Measurements from ENCODE around the gene PLPP2. TPM values are rescaled to one million over a fixed set of nuclear protein-coding genes. Genes with fewer than 3 reads are reported as not detected.

PLPP2 gene
- 0.36 to 4.1 TPM (median 3.0 TPM) in 3 replicates for total RNA-seq
- long read RNA-seq, partial matches to known transcripts, result 0 of 4 reads
- long read RNA-seq, other reads (novel, unspliced or antisense), result 0 of 4 reads

- H3K27me3 Mint-ChIP-seq (ENCODE audit: low read depth), result peaks cover 18% of the 10 kb centered on the region
- no peaks in the 10 kb centered on the region for H3K36me3 Mint-ChIP-seq (ENCODE audit: low read depth)
- no peak for TF ChIP-seq CTCF (IDR thresholded peaks at IDR 0.05)
- H3K4me1 Mint-ChIP-seq (ENCODE audit: low read depth), result peaks cover 28% of the 10 kb centered on the region
- DNase-seq (ENCODE audit: low spot score), result peak; percentile 59
- no peaks in the 10 kb centered on the region for H3K9me3 Mint-ChIP-seq (ENCODE audit: low read depth)
- peak within 1 kb of the TSS; percentile 40 for H3K4me3 Mint-ChIP-seq (ENCODE audit: unreplicated experiment)
- H3K27ac Mint-ChIP-seq (ENCODE audit: unreplicated experiment), result no peak within 1 kb of the TSS
Observed at GRCh38 chr19:291006-291521, at the start of gene PLPP2. Gene PLPP2 (minus strand): TSS chr19:291403. CDS start chr19:291336, 67 bp downstream.

GRCh38 chr19:340620-341385, 49.6 kb upstream of the PLPP2 start:
- TF ChIP-seq CTCF (IDR thresholded peaks at IDR 0.05), result no peak
- peak overlapping the region; percentile 53 for H3K4me3 Mint-ChIP-seq (ENCODE audit: unreplicated experiment)
- peaks cover 13% of the 10 kb centered on the region for H3K36me3 Mint-ChIP-seq (ENCODE audit: low read depth)
- peaks cover 62% of the 10 kb centered on the region for H3K4me1 Mint-ChIP-seq (ENCODE audit: low read depth)
- no peaks in the 10 kb centered on the region for H3K9me3 Mint-ChIP-seq (ENCODE audit: low read depth)
- peak; percentile 82 for DNase-seq (ENCODE audit: low spot score)
- H3K27me3 Mint-ChIP-seq (ENCODE audit: low read depth), result no peaks in the 10 kb centered on the region
- peak overlapping the region; percentile 77 for H3K27ac Mint-ChIP-seq (ENCODE audit: unreplicated experiment)

GRCh38 chr19:339262-339887, 48.2 kb upstream of the PLPP2 start:
- Mint-ChIP-seq H3K36me3 (ENCODE audit: low read depth) (peaks cover 13% of the 10 kb centered on the region), H3K4me1 (ENCODE audit: low read depth) (peaks cover 72% of the 10 kb centered on the region), H3K27me3 (ENCODE audit: low read depth) (no peaks in the 10 kb centered on the region), H3K4me3 (ENCODE audit: unreplicated experiment) (no peak overlapping the region), H3K27ac (ENCODE audit: unreplicated experiment) (peak overlapping the region; percentile 19), H3K9me3 (ENCODE audit: low read depth) (no peaks in the 10 kb centered on the region)
- no peak for TF ChIP-seq CTCF (IDR thresholded peaks at IDR 0.05)
- no peak for DNase-seq (ENCODE audit: low spot score)

- Mint-ChIP-seq H3K4me3 (ENCODE audit: unreplicated experiment) (no peak overlapping the region), H3K27ac (ENCODE audit: unreplicated experiment) (peak overlapping the region; percentile 46), H3K36me3 (ENCODE audit: low read depth) (peaks cover 13% of the 10 kb centered on the region), H3K4me1 (ENCODE audit: low read depth) (peaks cover 68% of the 10 kb centered on the region), H3K9me3 (ENCODE audit: low read depth) (no peaks in the 10 kb centered on the region), H3K27me3 (ENCODE audit: low read depth) (no peaks in the 10 kb centered on the region)
- TF ChIP-seq CTCF (IDR thresholded peaks at IDR 0.05), result no peak
- no peak for DNase-seq (ENCODE audit: low spot score)
Observed at GRCh38 chr19:338421-338820, 47.2 kb upstream of the PLPP2 start.

GRCh38 chr19:336067-336614, 44.9 kb upstream of the PLPP2 start:
- Mint-ChIP-seq H3K36me3 (ENCODE audit: low read depth) (peaks cover 17% of the 10 kb centered on the region), H3K27me3 (ENCODE audit: low read depth) (no peaks in the 10 kb centered on the region), H3K4me1 (ENCODE audit: low read depth) (peaks cover 46% of the 10 kb centered on the region), H3K9me3 (ENCODE audit: low read depth) (no peaks in the 10 kb centered on the region), H3K4me3 (ENCODE audit: unreplicated experiment) (no peak overlapping the region), H3K27ac (ENCODE audit: unreplicated experiment) (no peak overlapping the region)
- no peak for TF ChIP-seq CTCF (IDR thresholded peaks at IDR 0.05)
- no peak for DNase-seq (ENCODE audit: low spot score)

Measured in chondrocyte (in vitro differentiated cells).